Liver (tissue), 3 donors: ENCODE results near the gene CES1.
"Not testable (repeated sequence)": the region's sequence is repeated elsewhere in the genome, so short reads cannot be mapped to it uniquely, and the experiment has no call there.

Source experiments
- ATF3 ChIP-seq: IDR thresholded peaks from 2 replicates; pipeline ENCODE4 v1.6.1; 2016; ENCODE audit warnings: antibody characterized with exemption
- EGR1 ChIP-seq, 2 donors: IDR thresholded peaks; 2 replicates each; pipeline ENCODE4 v1.6.1; 2016 to 2018; ENCODE audit warnings: antibody characterized with exemption in 2 of 2, low read depth in 2 of 2
- GABPA ChIP-seq, 2 donors: IDR thresholded peaks in 1 of 2; conservative IDR thresholded peaks in 1 of 2; 2 replicates each; pipeline ENCODE4 v1.6.1; 2016; ENCODE audit warnings: antibody characterized with exemption in 2 of 2, mild to moderate bottlenecking in 1 of 2, moderate library complexity in 1 of 2
- JUND ChIP-seq, 2 donors: IDR thresholded peaks; 2 replicates each; pipeline ENCODE4 v1.6.1; 2016; ENCODE audit warnings: antibody characterized with exemption in 2 of 2
- TAF1 ChIP-seq: conservative IDR thresholded peaks from 2 replicates; pipeline ENCODE4 v1.6.1; 2016; ENCODE audit warnings: antibody characterized with exemption, mild to moderate bottlenecking
- YY1 ChIP-seq: IDR thresholded peaks from 2 replicates; pipeline ENCODE4 v1.6.1; 2016; ENCODE audit warnings: antibody characterized with exemption, mild to moderate bottlenecking
- TF ChIP-seq, protein P1 (sequence below): fragments of 150-350 bp; IDR thresholded peaks from 2 replicates; pipeline ENCODE4 v1.5.1; 2017; ENCODE audit warnings: improper control_type of control experiment, low read depth, low read length; ENCODE audit not compliant: missing input control
- TF ChIP-seq, protein P2 (sequence below): IDR thresholded peaks from 2 replicates; pipeline ENCODE4 v1.6.1; 2016; ENCODE audit warnings: antibody characterized with exemption
- TF ChIP-seq, protein P3 (sequence below): IDR thresholded peaks from 2 replicates; pipeline ENCODE4 v1.6.1; 2016; ENCODE audit warnings: antibody characterized with exemption, mild to moderate bottlenecking
- donor health status: healthy.
- donor health status: healthy.

GRCh38 chr16:55757595-55758527 is 75.0 kb downstream of the CES1 start:
- TF ChIP-seq, protein P1, sequence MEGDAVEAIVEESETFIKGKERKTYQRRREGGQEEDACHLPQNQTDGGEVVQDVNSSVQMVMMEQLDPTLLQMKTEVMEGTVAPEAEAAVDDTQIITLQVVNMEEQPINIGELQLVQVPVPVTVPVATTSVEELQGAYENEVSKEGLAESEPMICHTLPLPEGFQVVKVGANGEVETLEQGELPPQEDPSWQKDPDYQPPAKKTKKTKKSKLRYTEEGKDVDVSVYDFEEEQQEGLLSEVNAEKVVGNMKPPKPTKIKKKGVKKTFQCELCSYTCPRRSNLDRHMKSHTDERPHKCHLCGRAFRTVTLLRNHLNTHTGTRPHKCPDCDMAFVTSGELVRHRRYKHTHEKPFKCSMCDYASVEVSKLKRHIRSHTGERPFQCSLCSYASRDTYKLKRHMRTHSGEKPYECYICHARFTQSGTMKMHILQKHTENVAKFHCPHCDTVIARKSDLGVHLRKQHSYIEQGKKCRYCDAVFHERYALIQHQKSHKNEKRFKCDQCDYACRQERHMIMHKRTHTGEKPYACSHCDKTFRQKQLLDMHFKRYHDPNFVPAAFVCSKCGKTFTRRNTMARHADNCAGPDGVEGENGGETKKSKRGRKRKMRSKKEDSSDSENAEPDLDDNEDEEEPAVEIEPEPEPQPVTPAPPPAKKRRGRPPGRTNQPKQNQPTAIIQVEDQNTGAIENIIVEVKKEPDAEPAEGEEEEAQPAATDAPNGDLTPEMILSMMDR: not testable (repeated sequence)
- TF ChIP-seq EGR1 (IDR thresholded peaks at IDR 0.05; ENCODE audit: low read depth in 2 of 2): peak in 1 of 2 donors; percentile 59
- TF ChIP-seq, protein P2, sequence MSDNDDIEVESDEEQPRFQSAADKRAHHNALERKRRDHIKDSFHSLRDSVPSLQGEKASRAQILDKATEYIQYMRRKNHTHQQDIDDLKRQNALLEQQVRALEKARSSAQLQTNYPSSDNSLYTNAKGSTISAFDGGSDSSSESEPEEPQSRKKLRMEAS: peak; percentile 59
- TF ChIP-seq, protein P3, sequence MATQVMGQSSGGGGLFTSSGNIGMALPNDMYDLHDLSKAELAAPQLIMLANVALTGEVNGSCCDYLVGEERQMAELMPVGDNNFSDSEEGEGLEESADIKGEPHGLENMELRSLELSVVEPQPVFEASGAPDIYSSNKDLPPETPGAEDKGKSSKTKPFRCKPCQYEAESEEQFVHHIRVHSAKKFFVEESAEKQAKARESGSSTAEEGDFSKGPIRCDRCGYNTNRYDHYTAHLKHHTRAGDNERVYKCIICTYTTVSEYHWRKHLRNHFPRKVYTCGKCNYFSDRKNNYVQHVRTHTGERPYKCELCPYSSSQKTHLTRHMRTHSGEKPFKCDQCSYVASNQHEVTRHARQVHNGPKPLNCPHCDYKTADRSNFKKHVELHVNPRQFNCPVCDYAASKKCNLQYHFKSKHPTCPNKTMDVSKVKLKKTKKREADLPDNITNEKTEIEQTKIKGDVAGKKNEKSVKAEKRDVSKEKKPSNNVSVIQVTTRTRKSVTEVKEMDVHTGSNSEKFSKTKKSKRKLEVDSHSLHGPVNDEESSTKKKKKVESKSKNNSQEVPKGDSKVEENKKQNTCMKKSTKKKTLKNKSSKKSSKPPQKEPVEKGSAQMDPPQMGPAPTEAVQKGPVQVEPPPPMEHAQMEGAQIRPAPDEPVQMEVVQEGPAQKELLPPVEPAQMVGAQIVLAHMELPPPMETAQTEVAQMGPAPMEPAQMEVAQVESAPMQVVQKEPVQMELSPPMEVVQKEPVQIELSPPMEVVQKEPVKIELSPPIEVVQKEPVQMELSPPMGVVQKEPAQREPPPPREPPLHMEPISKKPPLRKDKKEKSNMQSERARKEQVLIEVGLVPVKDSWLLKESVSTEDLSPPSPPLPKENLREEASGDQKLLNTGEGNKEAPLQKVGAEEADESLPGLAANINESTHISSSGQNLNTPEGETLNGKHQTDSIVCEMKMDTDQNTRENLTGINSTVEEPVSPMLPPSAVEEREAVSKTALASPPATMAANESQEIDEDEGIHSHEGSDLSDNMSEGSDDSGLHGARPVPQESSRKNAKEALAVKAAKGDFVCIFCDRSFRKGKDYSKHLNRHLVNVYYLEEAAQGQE: not testable (repeated sequence)
- TF ChIP-seq ATF3; JUND (IDR thresholded peaks at IDR 0.05); TAF1; GABPA (IDR thresholded peaks at IDR 0.05 in 1 of 2, conservative IDR thresholded peaks at IDR 0.05 in 1 of 2): not testable (repeated sequence)
- peak; percentile 93 for TF ChIP-seq YY1
